NT2/D1 (cell line): ENCODE data around the gene TTLL11.

ENCODE experiments used
- SUZ12 ChIP-seq: IDR thresholded peaks from 2 replicates; pipeline ENCODE4 v1.6.1; 2011; ENCODE audit not compliant: insufficient read length, insufficient read depth; ENCODE audit errors: extremely low read depth
- YY1 ChIP-seq: IDR thresholded peaks from 2 replicates; pipeline ENCODE4 v1.6.1; 2011; ENCODE audit not compliant: insufficient read length, insufficient read depth
- ZNF274 ChIP-seq: IDR thresholded peaks from 2 replicates; pipeline ENCODE4 v1.6.1; 2011; ENCODE audit warnings: mild to moderate bottlenecking, low read depth, low read length

- no peak for TF ChIP-seq YY1
- no peak for TF ChIP-seq ZNF274
- TF ChIP-seq SUZ12 = no peak
Observed at GRCh38 chr9:122090287-122090883, 2.7 kb downstream of the TTLL11 start.
